RKO (cell line): ENCODE data around the gene SDK2.

Experiments used
- DNase-seq: peaks from one replicate; pipeline ENCODE4 v3.0.0-alpha.2; 2016; ENCODE audit warnings: low spot score

SDK2 gene

DNA sequence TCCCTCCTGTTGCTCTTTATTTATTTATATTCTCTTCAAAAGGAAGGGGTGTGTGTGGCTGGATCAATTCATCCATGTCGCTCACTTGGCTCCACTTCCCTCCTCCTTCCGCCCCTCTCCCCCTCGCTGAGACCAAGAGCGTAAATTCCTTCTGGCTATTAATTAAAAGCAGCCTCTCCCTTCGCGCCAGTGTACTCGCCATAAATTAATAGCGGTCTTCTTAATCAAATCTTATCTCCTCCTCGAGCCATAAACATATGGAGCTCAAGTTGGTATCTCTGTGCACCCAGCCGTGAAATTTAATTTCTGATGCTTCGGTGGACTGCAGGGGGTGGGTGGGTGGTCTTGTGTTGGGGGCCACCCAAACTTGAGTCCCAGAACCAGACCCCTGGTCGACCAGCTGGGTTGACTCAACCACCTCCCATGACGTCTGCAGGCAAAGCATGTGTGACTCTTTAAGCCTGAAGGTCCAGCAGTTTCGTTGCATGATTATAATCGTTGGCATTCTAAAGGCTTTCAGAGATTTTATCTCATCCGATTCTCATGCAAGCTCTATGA lies 57.9 kb downstream of the SDK2 start:
- no peak for DNase-seq

DNA sequence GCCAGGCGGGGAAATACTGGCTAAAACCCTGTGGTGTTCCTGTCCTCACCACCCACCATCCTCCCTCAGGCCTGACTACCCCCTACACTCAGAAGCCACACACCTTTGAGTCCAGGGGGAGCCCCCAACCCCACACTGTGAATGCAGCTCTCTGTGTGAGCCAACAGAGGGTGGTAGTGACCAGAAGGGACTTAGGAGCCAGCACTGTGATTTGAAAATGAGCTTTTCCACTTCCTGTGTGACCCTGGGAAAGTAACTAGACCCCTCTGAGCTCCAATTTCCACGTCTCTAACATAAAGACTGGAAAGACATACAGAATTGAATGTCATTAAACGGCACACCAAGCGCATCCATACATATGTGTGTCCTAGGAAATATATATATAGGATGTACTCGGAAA lies 58.7 kb downstream of the SDK2 start:
- no peak for DNase-seq

- no peak for DNase-seq
These were observed 59.3 kb downstream of the SDK2 start for GRCh38 chr17:73584987-73585386.

- no peak for DNase-seq
These were observed 60.2 kb downstream of the SDK2 start for GRCh38 chr17:73584049-73584448.

DNA sequence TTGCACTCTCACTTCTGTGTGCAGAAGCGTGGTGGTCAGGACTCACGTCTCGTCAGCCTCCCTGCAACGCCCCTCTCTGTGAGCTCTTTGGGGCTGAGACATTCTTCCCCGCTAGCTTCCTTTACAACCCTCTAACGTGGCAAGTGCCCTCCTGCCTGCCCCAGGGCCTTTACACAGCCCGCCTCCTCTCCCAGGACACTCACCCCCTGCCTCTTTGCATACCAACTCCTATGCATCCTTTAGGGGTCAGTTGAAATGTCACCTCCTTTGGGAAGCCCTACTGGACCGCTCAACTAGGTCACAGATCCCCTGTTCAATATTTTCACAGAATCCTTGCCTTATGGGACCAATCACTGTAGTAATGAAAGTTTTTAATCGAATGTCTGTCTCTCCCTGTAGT lies 61.4 kb downstream of the SDK2 start:
- no peak for DNase-seq

DNA sequence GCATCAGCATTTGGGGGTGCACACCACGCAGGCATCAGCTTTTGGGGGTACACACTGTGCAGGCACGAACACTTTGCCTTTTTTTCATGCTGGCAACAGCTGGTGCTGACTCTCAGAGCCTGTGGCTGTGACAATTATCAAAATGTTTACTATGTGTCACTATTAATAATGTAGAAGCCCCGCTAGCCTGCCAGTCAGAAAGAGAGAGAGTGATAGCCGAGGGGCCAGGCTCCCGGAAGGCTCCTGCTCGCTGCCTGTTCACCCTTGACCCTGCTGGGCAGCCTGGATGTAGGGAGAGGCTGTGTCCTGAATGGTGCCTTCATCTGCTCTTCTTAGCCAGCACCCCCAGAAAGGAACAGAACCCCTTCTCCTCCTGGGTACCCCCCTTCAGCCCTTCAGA lies 61.9 kb downstream of the SDK2 start:
- DNase-seq, result no peak

GRCh38 chr17:73581379-73581778 lies 62.9 kb downstream of the SDK2 start:
- no peak for DNase-seq

GRCh38 chr17:73580073-73580710 lies 64.1 kb downstream of the SDK2 start:
- DNase-seq, result no peak

DNA sequence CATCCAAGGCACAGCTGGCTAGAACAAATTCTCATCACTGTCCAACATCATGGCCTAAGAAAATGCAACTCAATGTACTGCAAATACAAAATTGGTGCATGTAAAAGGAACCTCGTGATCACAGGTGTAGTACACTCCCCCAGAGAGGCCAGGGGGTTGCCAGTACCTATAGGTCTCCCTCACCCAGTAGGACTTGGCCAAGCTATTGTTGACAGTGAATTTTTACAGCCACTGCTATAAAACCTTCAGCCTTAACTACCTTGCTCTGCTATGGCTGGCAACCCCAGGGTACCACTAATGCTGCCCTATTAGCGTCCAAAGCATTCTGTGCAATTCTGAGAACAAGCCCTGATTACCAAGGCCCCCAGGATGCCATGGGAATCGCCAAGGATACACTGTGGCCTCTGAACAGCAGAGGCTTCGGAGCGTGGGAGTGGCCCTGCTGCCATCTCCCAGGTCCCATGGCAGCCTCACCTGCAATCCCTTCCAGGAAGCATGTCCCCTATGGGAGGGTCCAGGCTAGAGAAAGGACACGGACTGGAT lies 67.6 kb downstream of the SDK2 start:
- DNase-seq, result no peak

DNA sequence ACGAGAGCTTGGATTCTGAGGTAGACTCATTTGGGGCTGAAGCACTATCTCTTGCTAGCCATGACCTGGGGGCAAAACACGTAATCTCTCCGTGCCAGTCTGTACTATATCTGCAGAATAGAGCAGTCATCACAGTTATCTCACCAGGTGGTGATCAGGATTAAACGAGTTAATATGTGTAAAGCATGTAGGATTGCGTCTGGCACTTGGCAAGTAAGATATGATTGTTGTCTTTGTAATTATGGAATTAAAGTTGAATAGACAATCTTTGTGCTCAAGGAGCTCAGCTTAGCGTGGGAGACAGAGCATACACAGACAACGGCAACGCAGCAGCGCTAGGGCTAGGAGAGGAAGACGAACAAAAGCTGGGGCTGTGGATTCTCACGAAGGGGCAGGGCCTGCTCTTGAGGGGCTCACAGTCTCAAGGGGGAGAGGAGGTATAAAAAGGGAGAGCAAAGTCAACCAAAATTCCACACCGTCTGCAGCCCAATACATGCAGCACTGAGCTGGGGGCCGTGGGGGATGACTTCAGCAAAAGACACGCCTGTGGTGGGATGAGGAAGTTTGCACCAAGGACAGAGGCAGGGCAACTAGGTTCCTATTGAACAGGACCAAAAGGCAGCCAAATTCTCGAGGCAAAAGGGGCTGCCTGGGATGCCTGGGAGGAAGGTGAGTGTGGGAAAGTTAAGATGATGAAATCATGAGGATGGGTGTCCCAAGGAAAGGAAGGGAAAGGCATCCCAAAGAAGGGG lies 68.6 kb downstream of the SDK2 start:
- no peak for DNase-seq

- no peak for DNase-seq
These were observed 72.6 kb downstream of the SDK2 start for GRCh38 chr17:73571511-73572130.

- no peak for DNase-seq
These were observed 74.4 kb downstream of the SDK2 start for GRCh38 chr17:73569762-73570319.

GRCh38 chr17:73568934-73569333 lies 75.3 kb downstream of the SDK2 start:
- DNase-seq, result no peak

DNA sequence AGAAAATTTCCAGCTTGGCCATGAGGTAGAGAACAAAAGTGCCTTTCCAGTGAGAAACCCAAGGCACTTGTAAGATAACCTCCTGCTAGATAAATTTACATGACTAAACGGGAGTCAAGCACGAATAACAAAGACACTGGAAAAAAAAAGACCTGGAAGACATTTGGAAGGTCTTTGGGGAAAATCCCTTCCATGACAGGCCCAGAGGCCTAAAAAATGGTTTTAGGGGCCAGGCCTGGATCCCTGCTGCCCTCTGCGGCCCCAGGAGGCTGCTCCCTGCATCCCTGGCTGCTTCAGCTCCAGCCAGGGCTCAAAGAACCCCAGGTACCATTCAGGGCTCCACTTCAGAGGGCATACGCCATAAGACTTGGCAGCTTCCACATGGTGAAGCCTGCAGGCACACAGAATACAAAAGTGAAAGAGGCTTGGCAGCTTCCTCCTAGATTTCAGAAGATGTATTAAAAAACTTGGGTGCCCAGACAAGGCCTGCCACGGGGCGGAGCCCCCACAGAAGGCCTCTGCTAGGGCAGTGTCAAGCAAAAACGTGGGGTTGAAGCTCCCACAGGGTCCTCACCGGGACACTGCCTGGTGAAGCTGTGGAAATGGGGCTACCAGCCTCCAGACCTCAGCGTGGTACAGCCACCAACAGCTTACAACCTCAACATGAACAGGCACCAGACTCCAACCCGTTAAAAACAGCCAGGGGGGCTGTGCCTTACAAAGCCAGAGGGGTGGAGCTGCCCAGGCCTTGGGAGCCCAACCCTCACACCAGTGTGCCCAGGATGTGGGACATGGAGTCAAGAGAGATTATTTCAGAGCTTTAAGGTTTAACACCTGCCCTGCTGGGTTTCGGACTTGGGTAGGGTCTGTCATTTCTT lies 77.1 kb downstream of the SDK2 start:
- no peak for DNase-seq

DNA sequence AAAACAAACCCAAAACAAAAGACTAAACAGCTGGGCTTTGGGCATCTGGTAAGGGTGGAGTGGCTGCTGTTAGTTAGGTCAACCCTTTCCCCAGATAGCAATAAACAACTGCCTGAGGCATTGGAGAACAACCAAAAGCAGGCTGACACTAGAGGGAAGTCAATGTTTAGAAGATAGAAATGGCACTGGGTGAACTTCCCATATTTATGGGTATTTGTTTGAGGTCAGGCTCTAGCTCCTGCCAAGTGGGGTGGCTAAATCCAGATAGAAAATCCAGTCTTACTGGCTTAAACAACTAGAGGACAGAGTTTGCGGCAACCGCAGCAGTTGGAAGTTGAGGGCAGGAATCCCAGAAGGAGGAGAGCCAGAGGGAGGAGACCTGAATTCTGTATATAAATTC lies 79.4 kb downstream of the SDK2 start:
- no peak for DNase-seq

DNA sequence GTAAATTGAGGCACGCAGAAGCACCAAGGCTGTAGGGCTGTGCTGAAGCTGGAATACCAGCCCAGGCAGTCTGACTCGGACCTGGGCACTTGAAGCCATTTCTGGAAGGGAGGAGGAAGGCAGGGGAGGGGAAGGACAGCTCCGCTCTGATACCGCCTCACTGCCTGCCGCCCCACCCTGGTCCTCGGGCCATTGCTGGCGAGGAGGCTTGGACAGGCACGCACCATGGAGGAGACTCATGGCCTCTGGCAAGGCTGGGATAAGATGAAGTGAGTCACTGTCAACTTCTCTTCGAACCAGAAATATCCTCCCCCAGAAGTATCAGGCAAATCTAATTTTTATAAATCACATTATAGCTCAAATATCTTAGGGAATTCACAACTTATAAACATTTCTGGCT lies 81.3 kb downstream of the SDK2 start:
- no peak for DNase-seq

- no peak for DNase-seq
These were observed 83.1 kb downstream of the SDK2 start for GRCh38 chr17:73561111-73561510.

- no peak for DNase-seq
These were observed 83.6 kb downstream of the SDK2 start for GRCh38 chr17:73560661-73561060.

DNA sequence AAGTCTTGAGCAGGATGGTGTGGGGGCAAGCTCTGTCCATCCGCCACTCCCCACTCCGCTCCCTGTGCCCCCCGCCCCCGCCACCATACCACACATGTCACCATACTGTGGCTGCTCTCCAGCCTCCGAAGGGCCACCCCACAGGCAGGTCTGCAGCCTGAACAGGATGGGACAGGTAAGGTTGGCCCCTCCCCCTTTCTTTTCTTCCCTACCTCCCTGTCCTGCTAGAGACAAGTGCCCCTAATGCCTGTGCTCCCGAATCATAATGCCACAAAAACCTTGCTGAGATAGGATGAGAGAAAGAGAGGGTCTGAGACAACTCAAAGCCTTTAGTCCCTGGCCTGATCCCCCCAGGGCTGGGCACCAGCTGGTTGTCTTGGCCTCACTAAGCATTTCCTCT lies 84.7 kb downstream of the SDK2 start:
- DNase-seq, result no peak

- no peak for DNase-seq
These were observed 88.9 kb downstream of the SDK2 start for GRCh38 chr17:73555199-73555960.

DNA sequence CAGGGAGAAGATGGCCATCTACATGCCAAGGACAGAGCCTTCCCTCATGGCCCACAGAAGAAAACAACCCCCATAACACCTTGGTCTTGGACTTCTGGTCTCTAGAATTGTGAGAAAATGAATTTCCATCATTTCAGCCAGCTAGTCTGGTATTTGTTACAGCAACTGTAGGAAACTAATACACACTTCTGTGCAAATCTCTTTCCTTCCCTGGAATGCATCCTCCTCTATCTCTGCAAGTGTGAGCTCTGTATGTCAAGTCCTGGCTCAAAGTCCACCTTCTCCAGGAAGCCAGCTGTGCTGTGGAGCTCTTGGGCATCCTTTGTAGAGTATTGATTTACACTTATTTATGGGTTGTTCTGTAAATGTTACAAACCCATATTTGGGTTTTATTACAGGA lies 89.7 kb downstream of the SDK2 start:
- DNase-seq, result no peak
